ENCODE results near the gene PCNX1.

PCNX1 gene

GRCh38 chr14:70956511-70956910, 49.3 kb downstream of the PCNX1 start:
- H3K9me3 ChIP-seq (ENCODE audit: severe bottlenecking), result no peaks in the 10 kb centered on the region
- TF ChIP-seq, protein P1, sequence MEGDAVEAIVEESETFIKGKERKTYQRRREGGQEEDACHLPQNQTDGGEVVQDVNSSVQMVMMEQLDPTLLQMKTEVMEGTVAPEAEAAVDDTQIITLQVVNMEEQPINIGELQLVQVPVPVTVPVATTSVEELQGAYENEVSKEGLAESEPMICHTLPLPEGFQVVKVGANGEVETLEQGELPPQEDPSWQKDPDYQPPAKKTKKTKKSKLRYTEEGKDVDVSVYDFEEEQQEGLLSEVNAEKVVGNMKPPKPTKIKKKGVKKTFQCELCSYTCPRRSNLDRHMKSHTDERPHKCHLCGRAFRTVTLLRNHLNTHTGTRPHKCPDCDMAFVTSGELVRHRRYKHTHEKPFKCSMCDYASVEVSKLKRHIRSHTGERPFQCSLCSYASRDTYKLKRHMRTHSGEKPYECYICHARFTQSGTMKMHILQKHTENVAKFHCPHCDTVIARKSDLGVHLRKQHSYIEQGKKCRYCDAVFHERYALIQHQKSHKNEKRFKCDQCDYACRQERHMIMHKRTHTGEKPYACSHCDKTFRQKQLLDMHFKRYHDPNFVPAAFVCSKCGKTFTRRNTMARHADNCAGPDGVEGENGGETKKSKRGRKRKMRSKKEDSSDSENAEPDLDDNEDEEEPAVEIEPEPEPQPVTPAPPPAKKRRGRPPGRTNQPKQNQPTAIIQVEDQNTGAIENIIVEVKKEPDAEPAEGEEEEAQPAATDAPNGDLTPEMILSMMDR (IDR thresholded peaks at IDR 0.05; ENCODE audit: poor library complexity, severe bottlenecking), result no peak
- H3K36me3 ChIP-seq (ENCODE audit: low read depth), result peaks cover 34% of the 10 kb centered on the region
- DNase-seq (ENCODE audit: low spot score), result no peak
- no peaks in the 10 kb centered on the region for H3K4me1 ChIP-seq (ENCODE audit: insufficient read depth, poor library complexity, severe bottlenecking)
- H3K27me3 ChIP-seq (ENCODE audit: insufficient read depth, poor library complexity, severe bottlenecking), result no peaks in the 10 kb centered on the region
- H3K27ac ChIP-seq (ENCODE audit: poor library complexity, severe bottlenecking), result no peak overlapping the region
- no peak overlapping the region for H3K4me3 ChIP-seq (ENCODE audit: severe bottlenecking)
- ATAC-seq (ENCODE audit: low read depth), result no peak

GRCh38 chr14:70957710-70958109, 50.5 kb downstream of the PCNX1 start:
- no peaks in the 10 kb centered on the region for H3K4me1 ChIP-seq (ENCODE audit: insufficient read depth, poor library complexity, severe bottlenecking)
- DNase-seq (ENCODE audit: low spot score) (no peak), ATAC-seq (ENCODE audit: low read depth) (no peak)
- TF ChIP-seq, protein P1 (IDR thresholded peaks at IDR 0.05; ENCODE audit: poor library complexity, severe bottlenecking), result no peak
- H3K27ac ChIP-seq (ENCODE audit: poor library complexity, severe bottlenecking), result no peak overlapping the region
- H3K27me3 ChIP-seq (ENCODE audit: insufficient read depth, poor library complexity, severe bottlenecking), result no peaks in the 10 kb centered on the region
- H3K36me3 ChIP-seq (ENCODE audit: low read depth), result peaks cover 34% of the 10 kb centered on the region
- no peaks in the 10 kb centered on the region for H3K9me3 ChIP-seq (ENCODE audit: severe bottlenecking)
- no peak overlapping the region for H3K4me3 ChIP-seq (ENCODE audit: severe bottlenecking)

GRCh38 chr14:70962935-70963334, 55.7 kb downstream of the PCNX1 start:
- no peaks in the 10 kb centered on the region for H3K27me3 ChIP-seq (ENCODE audit: insufficient read depth, poor library complexity, severe bottlenecking)
- no peak overlapping the region for H3K27ac ChIP-seq (ENCODE audit: poor library complexity, severe bottlenecking)
- ATAC-seq (ENCODE audit: low read depth) (no peak), DNase-seq (ENCODE audit: low spot score) (no peak)
- no peaks in the 10 kb centered on the region for H3K4me1 ChIP-seq (ENCODE audit: insufficient read depth, poor library complexity, severe bottlenecking)
- H3K4me3 ChIP-seq (ENCODE audit: severe bottlenecking), result no peak overlapping the region
- TF ChIP-seq, protein P1 (IDR thresholded peaks at IDR 0.05; ENCODE audit: poor library complexity, severe bottlenecking), result no peak
- no peaks in the 10 kb centered on the region for H3K9me3 ChIP-seq (ENCODE audit: severe bottlenecking)
- peaks cover 61% of the 10 kb centered on the region for H3K36me3 ChIP-seq (ENCODE audit: low read depth)

- DNase-seq (ENCODE audit: low spot score) (no peak), ATAC-seq (ENCODE audit: low read depth) (no peak)
- peaks cover 71% of the 10 kb centered on the region for H3K36me3 ChIP-seq (ENCODE audit: low read depth)
- H3K27me3 ChIP-seq (ENCODE audit: insufficient read depth, poor library complexity, severe bottlenecking), result no peaks in the 10 kb centered on the region
- no peaks in the 10 kb centered on the region for H3K4me1 ChIP-seq (ENCODE audit: insufficient read depth, poor library complexity, severe bottlenecking)
- H3K9me3 ChIP-seq (ENCODE audit: severe bottlenecking), result no peaks in the 10 kb centered on the region
- H3K27ac ChIP-seq (ENCODE audit: poor library complexity, severe bottlenecking), result no peak overlapping the region
- H3K4me3 ChIP-seq (ENCODE audit: severe bottlenecking), result no peak overlapping the region
- TF ChIP-seq, protein P1 (IDR thresholded peaks at IDR 0.05; ENCODE audit: poor library complexity, severe bottlenecking), result no peak
These were observed 57.2 kb downstream of the PCNX1 start for GRCh38 chr14:70964492-70964891.

DNA sequence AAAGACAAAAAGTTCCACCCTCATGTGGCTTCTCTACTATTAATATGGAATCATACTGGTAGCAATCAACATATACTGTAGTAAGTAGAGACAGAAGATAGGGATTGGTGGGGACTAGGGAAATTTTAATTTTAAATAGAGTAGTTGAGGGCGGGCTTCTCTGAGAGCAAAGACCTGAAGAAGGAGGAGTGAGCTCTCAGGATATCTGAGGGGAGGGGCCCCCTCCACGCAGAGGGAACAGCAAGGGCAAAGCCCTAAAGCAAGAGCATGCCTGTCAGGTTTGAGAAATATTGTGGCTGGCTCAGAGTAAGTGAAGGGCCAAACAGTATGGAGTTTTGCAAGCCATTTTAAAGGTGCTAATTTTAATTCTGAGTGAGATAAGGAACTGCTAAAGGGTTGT, 64.3 kb downstream of the PCNX1 start:
- Histone ChIP-seq H3K27ac (ENCODE audit: poor library complexity, severe bottlenecking) (no peak overlapping the region), H3K27me3 (ENCODE audit: insufficient read depth, poor library complexity, severe bottlenecking) (no peaks in the 10 kb centered on the region)
- ATAC-seq (ENCODE audit: low read depth), result peak; percentile 15; the same call in 1 of the 3 replicates

More for the DNA sequence above, 64.3 kb downstream of the PCNX1 start:
- TF ChIP-seq, protein P1 (IDR thresholded peaks at IDR 0.05; ENCODE audit: poor library complexity, severe bottlenecking), result no peak
- no peaks in the 10 kb centered on the region for H3K4me1 ChIP-seq (ENCODE audit: insufficient read depth, poor library complexity, severe bottlenecking)
- H3K9me3 ChIP-seq (ENCODE audit: severe bottlenecking), result no peaks in the 10 kb centered on the region
- no peak overlapping the region for H3K4me3 ChIP-seq (ENCODE audit: severe bottlenecking)
- H3K36me3 ChIP-seq (ENCODE audit: low read depth), result peaks cover 45% of the 10 kb centered on the region
- no peak for DNase-seq (ENCODE audit: low spot score)

All from RWPE2 (cell line).